Upper lobe of right lung (tissue), 1 donor: ENCODE results near the gene ARHGAP15. TPM values are rescaled to one million over a fixed set of nuclear protein-coding genes. Genes with fewer than 3 reads are reported as not detected.

ENCODE experiments used
- ATAC-seq: fragments of 200-7000 bp; cut with Tn5 transposase; one replicate; pipeline ENCODE4 v1.9.1; 2020; ENCODE audit warnings: mild to moderate bottlenecking, moderate library complexity
- DNase-seq: peaks from one replicate; pipeline ENCODE4 v3.0.0-alpha.2; 2020
- H3K27ac ChIP-seq: fragments of 200-600 bp; one replicate; pipeline ENCODE4 v1.8.0; 2022
- H3K27me3 ChIP-seq: fragments of 200-600 bp; one replicate; pipeline ENCODE4 v1.8.0; 2022; ENCODE audit warnings: mild to moderate bottlenecking
- H3K36me3 ChIP-seq: fragments of 200-600 bp; one replicate; pipeline ENCODE4 v1.8.0; 2022
- H3K4me1 ChIP-seq: fragments of 200-600 bp; one replicate; pipeline ENCODE4 v1.8.0; 2022
- H3K4me3 ChIP-seq: fragments of 200-600 bp; one replicate; pipeline ENCODE4 v1.8.0; 2022; ENCODE audit warnings: mild to moderate bottlenecking
- H3K9me3 ChIP-seq: fragments of 200-600 bp; one replicate; pipeline ENCODE4 v1.8.0; 2022
- CTCF ChIP-seq: fragments of 200-600 bp; IDR thresholded peaks from one replicate; pipeline ENCODE4 v1.8.0; 2022; ENCODE audit warnings: antibody characterized with exemption
- intact Hi-C: fragments of 100-400 bp; cut with DNase I; formaldehyde crosslinking; loops from one replicate; pipeline ENCODE4 v1.11.0; 2022
- total RNA-seq: library from RNA; stranded (reverse); fragmentation: NEBNext Ultra II Directional; extraction: Animal tissue kit (Norgen Biotek cat#: 25700); gene quantifications from one replicate; pipeline ENCODE4 v1.2.1, GENCODE V29; 2021
- donor health status: DM: no; HTN: yes; CAD: no; lungs with severe emphysema.

The ARHGAP15 gene
- total RNA-seq, 1 donor from 2014 or later = 19.2 TPM

- H3K4me3 ChIP-seq = no peak overlapping the region
- H3K27me3 ChIP-seq = no peaks in the 10 kb centered on the region
- no peaks in the 10 kb centered on the region for H3K36me3 ChIP-seq
- intact Hi-C loops = no loop called here
- H3K9me3 ChIP-seq = no peaks in the 10 kb centered on the region
- H3K27ac ChIP-seq = no peak overlapping the region
- DNase-seq (no peak), ATAC-seq (no peak)
- TF ChIP-seq CTCF = no peak
- no peaks in the 10 kb centered on the region for H3K4me1 ChIP-seq
Observed at GRCh38 chr2:143357966-143358365, 228.7 kb downstream of the ARHGAP15 start.

- Histone ChIP-seq H3K27me3 (no peaks in the 10 kb centered on the region), H3K4me3 (no peak overlapping the region), H3K36me3 (no peaks in the 10 kb centered on the region), H3K27ac (no peak overlapping the region), H3K9me3 (no peaks in the 10 kb centered on the region), H3K4me1 (no peaks in the 10 kb centered on the region)
- ATAC-seq (no peak), DNase-seq (no peak)
- intact Hi-C loops = no loop called here
- TF ChIP-seq CTCF = no peak
Observed at GRCh38 chr2:143361346-143361745, 232.1 kb downstream of the ARHGAP15 start.

GRCh38 chr2:143371616-143372015 is 242.4 kb downstream of the ARHGAP15 start:
- no peak overlapping the region for H3K4me3 ChIP-seq
- no peaks in the 10 kb centered on the region for H3K36me3 ChIP-seq
- no peak for ATAC-seq
- H3K27me3 ChIP-seq = no peaks in the 10 kb centered on the region
- no peaks in the 10 kb centered on the region for H3K9me3 ChIP-seq
- H3K27ac ChIP-seq = no peak overlapping the region
- intact Hi-C loops = no loop called here
- no peaks in the 10 kb centered on the region for H3K4me1 ChIP-seq
- no peak for DNase-seq
- no peak for TF ChIP-seq CTCF

DNA sequence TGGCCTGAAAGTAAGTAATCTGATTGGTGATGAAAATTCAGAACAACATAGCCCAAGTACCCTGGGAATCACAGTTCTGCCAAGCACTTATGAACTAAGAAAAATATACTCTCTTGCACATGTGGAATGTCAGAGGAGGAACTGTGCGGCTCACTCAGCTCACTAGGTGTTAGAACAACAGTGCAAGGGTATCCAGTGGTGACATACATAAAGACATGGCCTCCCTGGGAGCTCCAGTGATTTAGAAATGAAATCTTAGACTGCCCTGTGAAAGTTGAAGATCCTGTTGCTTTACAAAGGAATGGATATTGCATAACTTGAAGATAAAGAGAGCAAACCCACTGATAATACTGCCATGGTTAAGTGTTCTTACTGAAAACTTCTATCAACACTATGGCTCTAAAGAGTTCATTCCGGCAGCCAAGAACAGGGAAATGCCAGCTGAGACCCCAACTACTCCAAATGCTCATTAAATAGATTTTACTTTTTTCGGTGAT is 246.2 kb downstream of the ARHGAP15 start:
- TF ChIP-seq CTCF = no peak
- intact Hi-C loops = no loop called here
- ATAC-seq = no peak

DNA sequence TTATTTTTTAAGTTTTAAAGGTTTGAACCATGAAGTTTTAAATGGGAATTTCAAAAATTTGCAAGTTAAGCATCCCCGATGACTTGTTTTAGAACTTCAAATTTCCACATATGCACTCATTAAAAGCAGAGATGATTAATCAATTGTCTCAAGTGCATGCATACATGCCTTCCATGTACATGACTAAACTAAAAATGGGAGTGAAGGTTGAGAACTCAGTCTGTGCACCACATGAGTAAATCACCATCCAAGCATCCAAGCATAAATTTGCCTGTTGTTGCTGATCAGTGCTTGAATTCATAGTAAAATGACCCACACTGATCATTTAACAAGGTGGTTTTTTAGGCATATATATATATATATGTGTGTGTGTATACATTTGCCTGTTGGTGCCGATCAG is 249.8 kb downstream of the ARHGAP15 start:
- DNase-seq (no peak), ATAC-seq (no peak)
- TF ChIP-seq CTCF = no peak
- H3K27ac ChIP-seq = no peak overlapping the region
- no peaks in the 10 kb centered on the region for H3K27me3 ChIP-seq
- no peaks in the 10 kb centered on the region for H3K36me3 ChIP-seq
- intact Hi-C loops = no loop called here
- H3K4me3 ChIP-seq = no peak overlapping the region
- H3K9me3 ChIP-seq = no peaks in the 10 kb centered on the region
- H3K4me1 ChIP-seq = no peaks in the 10 kb centered on the region

More for the DNA sequence above, 246.2 kb downstream of the ARHGAP15 start:
- no peaks in the 10 kb centered on the region for H3K9me3 ChIP-seq
- no peak overlapping the region for H3K27ac ChIP-seq
- no peak overlapping the region for H3K4me3 ChIP-seq
- no peak for DNase-seq
- H3K4me1 ChIP-seq = no peaks in the 10 kb centered on the region
- no peaks in the 10 kb centered on the region for H3K36me3 ChIP-seq
- no peaks in the 10 kb centered on the region for H3K27me3 ChIP-seq

GRCh38 chr2:143379955-143380354 is 250.7 kb downstream of the ARHGAP15 start:
- H3K27me3 ChIP-seq = no peaks in the 10 kb centered on the region
- ATAC-seq = no peak
- no peak overlapping the region for H3K4me3 ChIP-seq
- H3K36me3 ChIP-seq = no peaks in the 10 kb centered on the region
- no peak for TF ChIP-seq CTCF
- no peaks in the 10 kb centered on the region for H3K4me1 ChIP-seq
- intact Hi-C loops = no loop called here
- no peak for DNase-seq
- H3K9me3 ChIP-seq = no peaks in the 10 kb centered on the region
- H3K27ac ChIP-seq = no peak overlapping the region
